ENCODE measurements around the gene CCNL1.
"Not testable (repeated sequence)": the region's sequence is repeated elsewhere in the genome, so short reads cannot be mapped to it uniquely, and the experiment has no call there.

The CCNL1 gene

GRCh38 chr3:157190380-157190872 is 30.5 kb upstream of the CCNL1 start:
- no peak for DNase-seq (ENCODE audit: low spot score)
- Histone ChIP-seq H3K4me3 (no peak overlapping the region), H3K27ac (no peak overlapping the region)
- TF ChIP-seq, protein P1, sequence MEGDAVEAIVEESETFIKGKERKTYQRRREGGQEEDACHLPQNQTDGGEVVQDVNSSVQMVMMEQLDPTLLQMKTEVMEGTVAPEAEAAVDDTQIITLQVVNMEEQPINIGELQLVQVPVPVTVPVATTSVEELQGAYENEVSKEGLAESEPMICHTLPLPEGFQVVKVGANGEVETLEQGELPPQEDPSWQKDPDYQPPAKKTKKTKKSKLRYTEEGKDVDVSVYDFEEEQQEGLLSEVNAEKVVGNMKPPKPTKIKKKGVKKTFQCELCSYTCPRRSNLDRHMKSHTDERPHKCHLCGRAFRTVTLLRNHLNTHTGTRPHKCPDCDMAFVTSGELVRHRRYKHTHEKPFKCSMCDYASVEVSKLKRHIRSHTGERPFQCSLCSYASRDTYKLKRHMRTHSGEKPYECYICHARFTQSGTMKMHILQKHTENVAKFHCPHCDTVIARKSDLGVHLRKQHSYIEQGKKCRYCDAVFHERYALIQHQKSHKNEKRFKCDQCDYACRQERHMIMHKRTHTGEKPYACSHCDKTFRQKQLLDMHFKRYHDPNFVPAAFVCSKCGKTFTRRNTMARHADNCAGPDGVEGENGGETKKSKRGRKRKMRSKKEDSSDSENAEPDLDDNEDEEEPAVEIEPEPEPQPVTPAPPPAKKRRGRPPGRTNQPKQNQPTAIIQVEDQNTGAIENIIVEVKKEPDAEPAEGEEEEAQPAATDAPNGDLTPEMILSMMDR (IDR thresholded peaks at IDR 0.05): no peak

GRCh38 chr3:157188391-157188790 is 28.4 kb upstream of the CCNL1 start:
- TF ChIP-seq, protein P1 (IDR thresholded peaks at IDR 0.05): no peak
- no peak overlapping the region for H3K27ac ChIP-seq

GRCh38 chr3:157182879-157183278 is 22.9 kb upstream of the CCNL1 start:
- no peak for DNase-seq (ENCODE audit: low spot score)
- no peak overlapping the region for H3K4me3 ChIP-seq
- H3K27ac ChIP-seq: no peak overlapping the region
- TF ChIP-seq, protein P1 (IDR thresholded peaks at IDR 0.05): no peak

More at GRCh38 chr3:157188391-157188790, 28.4 kb upstream of the CCNL1 start:
- DNase-seq (ENCODE audit: low spot score): no peak
- H3K4me3 ChIP-seq: no peak overlapping the region

GRCh38 chr3:157180262-157180661 is 20.3 kb upstream of the CCNL1 start:
- TF ChIP-seq, protein P1 (IDR thresholded peaks at IDR 0.05): no peak
- DNase-seq (ENCODE audit: low spot score): no peak
- H3K27ac ChIP-seq: no peak overlapping the region
- H3K4me3 ChIP-seq: no peak overlapping the region

GRCh38 chr3:157179365-157179803 is 19.4 kb upstream of the CCNL1 start:
- DNase-seq (ENCODE audit: low spot score): no peak
- no peak overlapping the region for H3K4me3 ChIP-seq
- H3K27ac ChIP-seq: no peak overlapping the region
- TF ChIP-seq, protein P1 (IDR thresholded peaks at IDR 0.05): no peak

GRCh38 chr3:157178503-157179364 is 18.8 kb upstream of the CCNL1 start:
- H3K27ac ChIP-seq; DNase-seq (ENCODE audit: low spot score); H3K4me3 ChIP-seq: not testable (repeated sequence)

GRCh38 chr3:157177801-157178453 is 18.0 kb upstream of the CCNL1 start:
- H3K4me3 ChIP-seq; H3K27ac ChIP-seq; DNase-seq (ENCODE audit: low spot score): not testable (repeated sequence)

- DNase-seq (ENCODE audit: low spot score): no peak
- Histone ChIP-seq H3K4me3 (no peak overlapping the region), H3K27ac (no peak overlapping the region)
- TF ChIP-seq, protein P1 (IDR thresholded peaks at IDR 0.05): no peak
These were observed 17.0 kb upstream of the CCNL1 start for GRCh38 chr3:157176934-157177333.

Data from coronary artery (tissue), 2 donors.